ENCODE measurements around the gene ROR1.

GRCh38 chr1:63934697-63935096 is 160.9 kb downstream of the ROR1 start:
- TF ChIP-seq, protein P1, sequence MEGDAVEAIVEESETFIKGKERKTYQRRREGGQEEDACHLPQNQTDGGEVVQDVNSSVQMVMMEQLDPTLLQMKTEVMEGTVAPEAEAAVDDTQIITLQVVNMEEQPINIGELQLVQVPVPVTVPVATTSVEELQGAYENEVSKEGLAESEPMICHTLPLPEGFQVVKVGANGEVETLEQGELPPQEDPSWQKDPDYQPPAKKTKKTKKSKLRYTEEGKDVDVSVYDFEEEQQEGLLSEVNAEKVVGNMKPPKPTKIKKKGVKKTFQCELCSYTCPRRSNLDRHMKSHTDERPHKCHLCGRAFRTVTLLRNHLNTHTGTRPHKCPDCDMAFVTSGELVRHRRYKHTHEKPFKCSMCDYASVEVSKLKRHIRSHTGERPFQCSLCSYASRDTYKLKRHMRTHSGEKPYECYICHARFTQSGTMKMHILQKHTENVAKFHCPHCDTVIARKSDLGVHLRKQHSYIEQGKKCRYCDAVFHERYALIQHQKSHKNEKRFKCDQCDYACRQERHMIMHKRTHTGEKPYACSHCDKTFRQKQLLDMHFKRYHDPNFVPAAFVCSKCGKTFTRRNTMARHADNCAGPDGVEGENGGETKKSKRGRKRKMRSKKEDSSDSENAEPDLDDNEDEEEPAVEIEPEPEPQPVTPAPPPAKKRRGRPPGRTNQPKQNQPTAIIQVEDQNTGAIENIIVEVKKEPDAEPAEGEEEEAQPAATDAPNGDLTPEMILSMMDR (IDR thresholded peaks at IDR 0.05): no peak
- TF ChIP-seq POLR2A (IDR thresholded peaks at IDR 0.05) (no peak), EP300 (IDR thresholded peaks at IDR 0.05) (no peak)
